ENCODE data around the gene WAPL. TPM values are rescaled to one million over a fixed set of nuclear protein-coding genes. Genes with fewer than 3 reads are reported as not detected.
A peak's percentile ranks its signal among the peaks of the same experiment; 100 is the strongest.

The WAPL gene
- total and polyA plus RNA-seq, 11 donors, result 9.4 to 29.9 (median 21.0) TPM

DNA sequence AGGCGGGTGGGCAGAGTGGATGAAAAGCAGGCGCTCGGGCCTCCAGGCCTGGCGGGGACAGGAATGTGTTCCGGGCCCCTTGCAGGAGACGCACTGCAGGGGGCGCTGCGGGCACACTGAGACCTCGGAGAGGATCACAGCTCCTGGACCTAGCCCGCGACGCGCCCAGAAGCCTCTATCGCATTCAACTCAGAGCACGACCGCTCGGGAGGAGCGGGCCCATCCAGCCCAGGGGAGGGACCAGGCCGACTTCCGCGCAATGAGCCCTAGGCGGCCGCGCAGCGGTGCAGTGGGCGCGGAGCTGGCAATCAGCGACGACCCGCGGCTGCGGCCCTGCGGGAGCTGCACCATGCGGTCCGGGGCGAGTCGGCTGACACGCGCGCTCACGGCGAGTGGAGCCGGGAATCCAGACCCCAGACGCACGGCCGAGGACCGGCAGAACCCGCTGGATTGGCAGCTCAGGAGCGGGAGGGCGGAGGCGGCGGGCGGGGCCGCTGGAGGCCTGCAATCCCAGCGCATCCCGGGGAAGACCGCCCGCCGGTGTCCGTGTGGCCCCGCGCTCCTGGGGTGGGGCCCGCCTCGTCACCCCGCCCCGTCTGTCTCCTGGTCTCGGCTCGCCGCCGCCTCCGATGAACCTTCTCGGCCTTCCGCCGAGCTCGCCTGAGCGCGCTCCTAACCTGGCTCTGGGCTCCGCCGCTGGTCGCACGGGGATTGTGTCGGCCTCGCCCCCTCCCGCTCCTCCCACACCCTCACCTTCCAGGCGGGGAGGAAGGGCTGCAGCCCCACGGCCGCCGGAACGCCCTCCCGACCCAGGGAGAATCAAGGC is 121.5 kb downstream of the WAPL start:
- DNase-seq (peak; percentile 92 to 97 (median 95)), ATAC-seq (peak; percentile 79 to 95 (median 95))
- peak overlapping the region in 11 of 12 donors; percentile 9 to 89 (median 61) for H3K27ac ChIP-seq
- H3K27me3 ChIP-seq, result peaks cover 0 to 19% (median 0%) of the 10 kb centered on the region in 9 donors
- intact Hi-C loops (cut with DNase I), result loop anchor here in 9 of 10 donors (1.0 to 10.0 kb wide), 5 partner anchors 125 to 187 kb away; partner anchors contain the start of gene WAPL (in 1 of the 9)
- TF ChIP-seq CTCF (IDR thresholded peaks at IDR 0.05) (peak; percentile 90 to 98 (median 96)), POLR2A (IDR thresholded peaks at IDR 0.05) (no peak)
- H3K36me3 ChIP-seq, result no peaks in the 10 kb centered on the region
- 0 to 3% (median 0%) methylated on average over 20 to 90 of the region's 90 CpGs for WGBS, 4 donors
- peak overlapping the region; percentile 37 to 76 (median 62) for H3K4me3 ChIP-seq
- peaks cover 0 to 38% (median 26%) of the 10 kb centered on the region in 12 donors for H3K4me1 ChIP-seq
- peaks cover 0 to 11% (median 0%) of the 10 kb centered on the region in 12 donors for H3K9me3 ChIP-seq

- H3K27ac ChIP-seq, result peak overlapping the region in 9 of 12 donors; percentile 9 to 89 (median 62)
- no peak for DNase-seq
- intact Hi-C loops (cut with DNase I), result loop anchor here in 3 of 10 donors (1.0 to 5.0 kb wide), 3 partner anchors 173 to 186 kb away; no protein-coding TSS in a partner anchor
- ATAC-seq, result no peak
- peaks cover 0 to 6% (median 0%) of the 10 kb centered on the region in 12 donors for H3K9me3 ChIP-seq
- TF ChIP-seq POLR2A (IDR thresholded peaks at IDR 0.05), result no peak
- no peak for TF ChIP-seq CTCF (IDR thresholded peaks at IDR 0.05)
- H3K27me3 ChIP-seq, result peaks cover 0 to 19% (median 0%) of the 10 kb centered on the region in 9 donors
- H3K4me1 ChIP-seq, result peaks cover 0 to 38% (median 26%) of the 10 kb centered on the region in 12 donors
- no peaks in the 10 kb centered on the region for H3K36me3 ChIP-seq
- peak overlapping the region in 9 of 12 donors; percentile 58 to 76 (median 62) for H3K4me3 ChIP-seq
- 39 to 44% (median 41%) methylated on average over 9 of the region's 9 CpGs for WGBS, 4 donors
These were observed 122.1 kb downstream of the WAPL start for GRCh38 chr10:86399514-86399878.

GRCh38 chr10:86397120-86397519 is 124.5 kb downstream of the WAPL start:
- no peaks in the 10 kb centered on the region for H3K36me3 ChIP-seq
- no peak overlapping the region for H3K4me3 ChIP-seq
- H3K4me1 ChIP-seq, result peaks cover 0 to 28% (median 19%) of the 10 kb centered on the region in 12 donors
- no peak overlapping the region for H3K27ac ChIP-seq
- TF ChIP-seq CTCF (IDR thresholded peaks at IDR 0.05) (no peak), POLR2A (IDR thresholded peaks at IDR 0.05) (no peak)
- 72 to 87% (median 79%) methylated on average over 5 to 7 of the region's 7 CpGs for WGBS, 4 donors
- peaks cover 0 to 19% (median 9%) of the 10 kb centered on the region in 9 donors for H3K27me3 ChIP-seq
- no peaks in the 10 kb centered on the region for H3K9me3 ChIP-seq
- DNase-seq (no peak), ATAC-seq (no peak)
- intact Hi-C loops (cut with DNase I), result loop anchor here in 1 of 10 donors (5.0 kb wide), 1 partner anchor 175 kb away; no protein-coding TSS in a partner anchor

DNA sequence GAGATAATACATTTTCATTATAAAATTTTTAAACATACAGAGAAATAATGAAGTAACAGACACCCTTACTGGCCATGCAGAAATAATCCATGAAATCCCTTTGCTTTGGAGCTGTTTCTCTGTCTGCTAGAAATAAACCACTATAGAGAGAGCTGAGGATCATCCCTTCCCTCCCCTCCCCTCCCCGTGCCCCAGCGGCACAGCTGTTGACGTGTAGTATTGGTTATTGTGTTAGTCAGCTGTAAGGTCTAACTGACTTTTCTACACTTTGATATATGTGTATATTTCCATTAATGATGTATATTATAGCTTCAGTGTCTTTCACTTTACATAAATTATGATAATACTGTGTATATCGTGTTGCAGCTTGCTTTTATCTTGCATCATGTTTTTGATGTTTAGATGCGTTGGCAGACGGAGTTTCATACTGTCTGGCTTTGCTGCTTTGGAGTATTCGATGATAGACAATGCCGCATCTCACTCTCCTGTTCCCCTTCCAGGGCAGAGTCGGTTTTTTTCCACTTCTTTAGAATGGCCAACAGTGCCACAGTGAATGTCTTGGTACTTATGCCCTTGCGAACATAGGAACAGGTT is 127.6 kb downstream of the WAPL start:
- TF ChIP-seq CTCF (IDR thresholded peaks at IDR 0.05), result no peak
- no peak for TF ChIP-seq POLR2A (IDR thresholded peaks at IDR 0.05)
- H3K4me3 ChIP-seq, result no peak overlapping the region
- ATAC-seq (no peak), DNase-seq (no peak)
- no peak overlapping the region for H3K27ac ChIP-seq
- WGBS, 4 donors, result 69 to 77% (median 74%) methylated on average over 10 of the region's 10 CpGs
- intact Hi-C loops (cut with DNase I), result no loop called here
- peaks cover 0 to 9% (median 4%) of the 10 kb centered on the region in 12 donors for H3K4me1 ChIP-seq
- H3K27me3 ChIP-seq, result peaks cover 0 to 39% (median 10%) of the 10 kb centered on the region in 9 donors
- H3K9me3 ChIP-seq, result no peaks in the 10 kb centered on the region
- H3K36me3 ChIP-seq, result no peaks in the 10 kb centered on the region

Measured in heart left ventricle (tissue), 16 donors.